GM21576 (cell line): ENCODE results near the gene LDB1.

Source experiments
- ATAC-seq: cut with Tn5 transposase; IDR thresholded peaks from one replicate; pipeline ENCODE4 v1.9.1; 2021; ENCODE audit warnings: mild to moderate bottlenecking, moderate library complexity; ENCODE audit not compliant: unreplicated experiment

Gene LDB1

DNA sequence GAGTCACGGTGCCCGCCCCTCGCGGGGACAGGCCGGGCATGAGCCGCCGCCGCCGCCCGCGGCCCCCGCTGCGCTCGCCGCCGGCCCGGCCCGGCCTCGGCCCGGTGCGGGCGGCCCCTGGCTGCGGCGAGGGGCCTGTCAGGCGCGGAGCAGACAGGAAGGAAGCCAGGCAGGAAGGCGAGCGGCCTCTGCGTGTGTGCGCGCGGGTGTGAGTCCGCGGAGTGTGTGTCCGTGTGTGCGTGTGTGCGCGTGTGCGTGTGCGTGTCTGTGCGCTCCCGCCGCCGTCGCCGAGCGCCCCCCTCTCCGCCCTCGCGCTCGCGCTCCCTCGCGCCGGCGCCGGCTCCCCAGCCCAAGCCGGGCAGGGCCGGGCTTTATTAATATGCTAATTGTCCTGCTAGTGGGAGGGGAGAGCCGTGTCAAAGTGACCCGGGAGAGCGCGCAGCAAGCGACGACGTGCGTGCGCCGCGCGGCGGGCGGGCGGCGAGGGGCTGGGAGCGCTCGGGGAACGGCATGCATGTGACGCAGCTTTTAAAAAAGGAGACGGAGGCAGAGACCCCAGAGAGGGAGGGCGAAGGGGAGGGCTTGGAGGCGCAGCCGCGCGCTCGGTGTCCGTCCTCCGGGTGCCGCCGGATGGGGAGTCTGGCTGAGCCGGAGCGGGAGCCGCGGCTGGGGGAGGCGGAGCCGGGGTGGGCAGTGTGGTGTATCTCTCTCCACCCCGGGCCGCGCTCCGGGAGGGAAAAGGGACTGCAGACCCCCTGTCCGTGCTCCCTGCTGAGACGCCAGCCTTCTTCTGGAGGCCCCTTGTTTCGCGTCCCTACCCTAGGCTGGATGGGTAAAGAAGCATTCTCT lies at the start of gene LDB1:
Gene LDB1, minus strand, starts transcription at position 227 of the 849 bp plus-strand sequence. CDS start 258 bp downstream, outside the sequence.
- peak; percentile 45 for ATAC-seq

DNA sequence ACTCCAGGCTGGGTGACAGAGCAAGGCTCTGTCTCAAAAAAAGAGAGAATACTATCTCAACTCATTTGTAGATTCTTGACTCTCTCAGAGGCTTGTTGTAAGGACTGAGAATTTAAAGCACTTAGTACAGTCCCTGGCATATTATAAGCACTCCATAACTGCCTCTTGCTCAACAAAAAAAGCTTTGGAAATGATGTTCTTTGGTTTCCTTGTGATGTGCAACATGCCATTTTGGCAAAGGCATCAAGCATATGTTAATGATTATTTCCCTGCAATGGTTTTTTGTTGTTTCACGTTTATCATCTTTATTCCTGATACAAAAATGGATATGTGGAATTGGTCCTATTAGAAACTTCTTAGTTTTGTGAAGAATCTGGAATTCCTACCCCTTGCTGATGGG lies 47.7 kb upstream of the LDB1 start:
- no peak for ATAC-seq

DNA sequence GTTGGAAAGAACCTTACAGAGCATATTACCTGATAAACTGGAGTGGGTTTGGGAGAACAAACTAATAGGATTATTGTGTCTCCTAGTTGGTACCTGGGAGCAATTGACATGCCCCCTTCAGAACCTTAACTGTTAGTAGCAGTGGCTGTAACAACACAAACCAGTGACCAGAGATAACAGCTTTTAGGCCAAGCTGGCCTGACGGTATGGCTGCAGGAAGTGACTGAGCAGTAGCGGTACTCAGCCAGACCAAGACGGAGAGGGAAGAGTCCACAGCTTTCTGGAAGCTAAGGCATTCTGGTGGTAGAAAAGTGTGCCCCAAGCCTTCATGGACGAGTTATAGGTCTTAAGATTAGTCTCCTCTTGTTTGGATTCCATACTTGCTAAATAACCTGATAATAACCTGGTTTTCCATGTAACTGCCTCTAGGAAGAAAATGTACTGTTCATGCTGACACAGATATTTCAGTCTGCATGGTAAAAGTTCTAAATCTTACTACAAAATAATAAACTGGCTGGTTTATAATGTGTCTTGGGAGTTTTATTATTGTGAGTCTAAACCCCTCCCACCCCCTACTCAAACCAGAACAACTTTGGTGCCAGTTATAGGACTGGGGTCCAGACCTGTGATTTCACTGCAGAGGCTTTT lies 43.3 kb upstream of the LDB1 start:
- no peak for ATAC-seq

DNA sequence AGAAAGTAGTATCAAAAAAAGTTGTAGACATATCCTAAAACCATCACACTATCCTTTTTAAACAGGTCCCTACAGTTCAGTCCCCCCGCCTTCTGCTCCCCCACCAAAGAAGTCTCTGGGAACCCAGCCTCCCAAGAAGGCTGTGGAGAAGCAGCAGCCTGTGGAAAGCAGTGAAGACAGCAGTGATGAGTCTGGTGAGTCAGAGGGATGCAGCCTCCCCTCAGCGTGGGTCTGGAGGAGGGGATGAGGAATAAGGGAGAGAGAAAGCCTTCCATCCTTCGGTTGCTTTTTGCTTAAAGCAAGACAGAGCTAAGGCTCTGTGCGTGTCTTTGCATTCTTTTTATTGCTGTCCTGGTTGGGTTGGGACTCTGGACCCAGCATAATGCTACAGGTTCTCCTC lies 39.7 kb upstream of the LDB1 start:
- no peak for ATAC-seq

GRCh38 chr10:102159051-102159597 lies 39.0 kb upstream of the LDB1 start:
- no peak for ATAC-seq

DNA sequence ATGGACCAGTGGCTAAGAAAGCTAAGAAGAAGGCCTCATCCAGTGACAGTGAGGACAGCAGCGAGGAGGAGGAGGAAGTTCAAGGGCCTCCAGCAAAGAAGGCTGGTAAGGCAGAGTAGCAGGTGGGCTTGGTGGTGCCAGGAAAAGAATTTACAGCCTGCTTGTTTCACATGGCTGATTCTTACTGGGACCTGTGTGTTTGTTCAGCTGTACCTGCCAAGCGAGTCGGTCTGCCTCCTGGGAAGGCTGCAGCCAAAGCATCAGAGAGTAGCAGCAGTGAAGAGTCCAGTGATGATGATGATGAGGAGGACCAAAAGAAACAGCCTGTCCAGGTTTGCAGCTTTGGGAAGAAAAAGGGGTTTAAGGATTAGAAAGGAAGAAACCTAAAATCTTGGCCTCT lies 37.1 kb upstream of the LDB1 start:
- no peak for ATAC-seq

- ATAC-seq: no peak
Measured at GRCh38 chr10:102154466-102155116, 34.4 kb upstream of the LDB1 start.

DNA sequence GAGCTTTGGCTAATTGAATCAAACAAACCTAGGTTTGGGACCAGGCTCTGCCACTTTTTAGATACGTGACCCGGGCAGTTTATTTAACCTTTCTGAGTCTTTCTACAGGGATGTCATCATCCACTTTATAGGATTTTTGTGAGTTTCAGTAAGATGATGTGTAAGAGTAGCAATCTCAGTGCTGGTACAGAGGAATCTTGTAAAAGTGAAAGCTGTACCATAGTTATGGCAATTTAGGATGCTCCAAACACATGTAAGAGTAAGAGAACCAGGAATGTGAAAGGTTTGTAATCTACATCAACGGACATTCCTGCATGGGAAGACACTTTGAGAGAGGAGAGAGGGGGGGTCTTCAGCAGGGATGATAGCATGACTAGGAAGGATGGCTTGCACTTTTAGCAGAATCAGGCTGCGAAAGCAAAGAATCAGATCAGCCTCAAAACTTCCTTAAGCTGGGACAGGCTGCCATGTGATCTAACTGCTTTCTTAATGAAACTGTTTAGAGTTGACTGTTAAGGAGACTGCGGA lies 33.0 kb upstream of the LDB1 start:
- no peak for ATAC-seq

DNA sequence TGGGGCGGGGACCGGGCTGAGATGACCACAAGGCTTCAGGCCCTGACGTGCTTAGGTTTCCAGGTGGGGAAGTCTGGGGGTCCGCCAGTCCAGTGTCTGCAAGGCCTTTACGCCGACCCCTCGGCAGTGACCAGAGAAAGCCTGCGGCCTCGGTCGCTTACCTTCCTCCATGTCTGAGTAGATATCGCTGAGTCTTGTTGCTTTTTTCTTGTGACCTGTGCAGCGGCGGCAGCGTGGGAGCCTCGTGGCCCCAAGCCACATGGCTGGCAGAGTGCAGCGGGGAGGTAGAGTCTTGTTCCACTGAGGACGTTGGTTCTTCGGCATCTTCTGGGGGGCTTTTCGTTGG lies 32.4 kb upstream of the LDB1 start:
- no peak for ATAC-seq

- peak; percentile 93 for ATAC-seq
Measured at GRCh38 chr10:102151774-102152544, 31.8 kb upstream of the LDB1 start, which contains the start of gene NOLC1. Gene NOLC1, plus strand, starts transcription at chr10:102152389. Its CDS starts 22 bp downstream, at chr10:102152411.

- no peak for ATAC-seq
Measured at GRCh38 chr10:102150970-102151773, 31.0 kb upstream of the LDB1 start.

- ATAC-seq: no peak
Measured at GRCh38 chr10:102148275-102148674, 28.1 kb upstream of the LDB1 start.

DNA sequence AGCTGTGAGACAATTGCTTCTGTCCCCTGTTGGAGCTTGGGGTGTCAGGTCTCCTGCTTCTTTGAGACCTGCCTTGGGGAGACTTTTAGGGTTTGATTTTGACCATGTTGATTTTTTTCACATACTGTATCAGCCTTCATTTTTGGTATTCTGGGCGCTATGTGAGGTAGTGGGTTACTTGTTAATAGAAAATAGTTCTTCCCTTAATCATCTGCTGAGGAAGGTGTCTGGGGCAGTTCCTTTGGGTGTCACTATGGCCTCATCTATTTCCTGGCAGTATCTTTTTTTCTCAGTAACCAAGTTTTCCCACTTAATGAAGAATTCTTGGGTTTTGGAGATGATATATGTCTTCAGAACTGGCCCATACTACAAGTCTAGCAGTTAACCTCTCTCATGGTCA lies 27.4 kb upstream of the LDB1 start:
- no peak for ATAC-seq

- ATAC-seq: no peak
Measured at GRCh38 chr10:102146971-102147428, 26.8 kb upstream of the LDB1 start.

GRCh38 chr10:102141583-102142107 lies 21.5 kb upstream of the LDB1 start:
- ATAC-seq: no peak

DNA sequence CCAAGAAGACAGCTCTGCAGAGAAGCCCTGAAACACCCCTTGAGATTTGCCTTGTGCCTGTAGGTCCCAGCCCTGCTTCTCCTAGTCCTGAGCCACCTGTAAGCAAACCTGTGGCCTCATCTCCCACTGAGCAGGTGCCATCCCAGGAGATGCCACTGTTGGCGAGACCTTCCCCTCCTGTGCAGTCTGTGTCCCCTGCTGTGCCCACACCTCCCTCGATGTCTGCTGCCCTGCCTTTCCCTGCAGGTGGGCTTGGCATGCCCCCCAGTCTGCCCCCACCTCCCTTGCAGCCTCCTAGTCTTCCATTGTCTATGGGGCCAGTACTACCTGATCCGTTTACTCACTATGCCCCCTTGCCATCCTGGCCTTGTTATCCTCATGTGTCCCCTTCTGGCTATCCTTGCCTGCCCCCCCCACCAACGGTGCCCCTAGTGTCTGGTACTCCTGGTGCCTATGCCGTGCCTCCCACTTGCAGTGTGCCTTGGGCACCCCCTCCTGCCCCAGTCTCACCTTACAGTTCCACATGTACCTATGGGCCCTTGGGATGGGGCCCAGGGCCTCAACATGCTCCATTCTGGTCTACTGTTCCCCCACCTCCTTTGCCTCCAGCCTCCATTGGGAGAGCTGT lies 20.9 kb upstream of the LDB1 start:
- ATAC-seq: no peak

DNA sequence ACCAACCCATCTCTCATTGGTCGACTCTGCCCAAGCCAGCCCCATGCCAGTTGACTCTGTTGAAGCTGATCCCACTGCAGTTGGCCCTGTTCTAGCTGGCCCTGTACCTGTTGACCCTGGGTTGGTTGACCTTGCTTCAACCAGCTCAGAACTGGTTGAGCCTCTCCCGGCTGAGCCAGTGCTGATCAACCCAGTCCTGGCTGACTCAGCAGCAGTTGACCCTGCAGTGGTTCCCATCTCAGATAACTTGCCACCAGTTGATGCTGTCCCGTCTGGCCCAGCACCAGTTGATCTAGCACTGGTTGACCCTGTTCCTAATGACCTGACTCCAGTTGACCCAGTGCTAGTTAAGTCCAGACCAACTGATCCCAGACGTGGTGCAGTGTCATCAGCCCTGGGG lies 20.1 kb upstream of the LDB1 start:
- no peak for ATAC-seq

DNA sequence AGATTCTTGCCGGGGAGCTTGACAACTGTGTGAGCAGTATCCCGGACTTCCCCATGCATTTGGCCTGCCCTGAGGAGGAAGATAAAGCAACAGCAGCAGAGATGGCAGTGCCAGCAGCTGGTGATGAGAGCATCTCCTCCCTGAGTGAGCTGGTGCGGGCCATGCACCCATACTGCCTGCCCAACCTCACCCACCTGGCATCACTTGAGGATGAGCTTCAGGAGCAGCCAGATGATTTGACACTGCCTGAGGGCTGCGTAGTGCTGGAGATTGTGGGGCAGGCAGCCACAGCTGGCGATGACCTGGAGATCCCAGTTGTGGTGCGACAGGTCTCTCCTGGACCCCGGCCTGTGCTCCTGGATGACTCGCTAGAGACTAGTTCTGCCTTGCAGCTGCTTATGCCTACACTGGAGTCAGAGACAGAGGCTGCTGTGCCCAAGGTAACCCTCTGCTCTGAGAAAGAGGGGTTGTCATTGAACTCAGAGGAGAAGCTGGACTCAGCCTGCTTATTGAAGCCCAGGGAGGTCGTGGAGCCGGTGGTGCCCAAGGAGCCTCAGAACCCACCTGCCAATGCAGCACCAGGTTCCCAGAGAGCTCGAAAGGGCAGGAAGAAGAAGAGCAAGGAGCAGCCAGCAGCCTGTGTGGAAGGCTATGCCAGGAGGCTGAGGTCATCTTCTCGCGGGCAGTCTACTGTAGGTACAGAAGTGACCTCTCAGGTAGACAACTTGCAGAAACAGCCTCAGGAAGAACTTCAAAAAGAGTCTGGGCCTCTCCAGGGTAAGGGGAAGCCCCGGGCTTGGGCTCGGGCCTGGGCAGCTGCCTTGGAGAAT lies 19.3 kb upstream of the LDB1 start:
- ATAC-seq: no peak
